GM18861 (cell line): ENCODE data around the gene LAPTM4A.
"Not testable (repeated sequence)": the region's sequence is repeated elsewhere in the genome, so short reads cannot be mapped to it uniquely, and the experiment has no call there.

ENCODE experiments used
- ATAC-seq: cut with Tn5 transposase; IDR thresholded peaks from one replicate; pipeline ENCODE4 v1.9.1; 2021; ENCODE audit not compliant: unreplicated experiment

Gene LAPTM4A

DNA sequence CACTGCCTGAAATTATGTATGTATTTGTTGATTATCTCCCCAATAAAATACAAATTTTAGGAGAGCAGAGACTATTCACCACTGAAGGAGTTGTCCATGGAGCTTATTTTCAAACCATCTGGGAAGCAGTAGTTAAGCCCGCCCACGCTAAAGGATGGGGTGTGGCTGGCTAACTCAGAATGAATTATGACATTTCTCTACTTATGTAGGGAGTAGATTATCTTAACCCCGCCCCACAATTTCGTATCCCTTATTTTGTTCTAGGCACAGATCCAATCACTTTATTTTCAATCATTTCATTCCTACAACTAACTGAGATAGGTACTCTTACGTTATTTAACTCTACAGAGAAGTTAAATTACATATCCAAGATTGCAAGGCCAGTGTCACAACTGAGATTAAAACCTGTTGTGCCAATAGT is 1.4 kb upstream of the LAPTM4A start:
- no peak for ATAC-seq

GRCh38 chr2:20052229-20052851 is 912 bp upstream of the LAPTM4A start:
- ATAC-seq = no peak

GRCh38 chr2:20050646-20051531 is 539 bp downstream of the LAPTM4A start:
- ATAC-seq = no peak

DNA sequence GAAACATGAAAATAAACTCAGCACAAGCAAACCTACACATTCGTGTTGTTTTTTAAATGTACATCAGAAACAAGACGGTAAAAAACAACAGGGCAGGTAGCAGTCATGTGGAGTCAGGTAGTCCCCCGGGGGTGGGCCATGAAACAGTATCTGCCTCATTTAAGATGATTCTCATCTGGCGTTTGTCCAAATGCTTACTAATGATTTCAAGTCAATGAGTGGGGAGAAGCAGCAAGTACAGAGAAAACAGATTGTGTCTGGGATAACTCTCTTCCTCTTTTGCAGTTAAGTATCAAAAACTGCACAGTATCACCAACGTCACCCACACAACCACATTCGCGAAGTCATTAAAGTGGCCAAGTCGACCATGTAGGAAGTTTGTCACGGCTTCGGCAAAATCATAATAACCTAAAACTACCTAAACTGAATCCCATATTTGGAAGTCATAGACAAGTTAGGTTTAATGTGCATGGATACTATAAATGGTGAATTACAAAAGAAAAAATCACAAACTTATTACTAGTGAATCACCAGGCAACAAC is 1.3 kb downstream of the LAPTM4A start:
- ATAC-seq = peak; percentile 28

DNA sequence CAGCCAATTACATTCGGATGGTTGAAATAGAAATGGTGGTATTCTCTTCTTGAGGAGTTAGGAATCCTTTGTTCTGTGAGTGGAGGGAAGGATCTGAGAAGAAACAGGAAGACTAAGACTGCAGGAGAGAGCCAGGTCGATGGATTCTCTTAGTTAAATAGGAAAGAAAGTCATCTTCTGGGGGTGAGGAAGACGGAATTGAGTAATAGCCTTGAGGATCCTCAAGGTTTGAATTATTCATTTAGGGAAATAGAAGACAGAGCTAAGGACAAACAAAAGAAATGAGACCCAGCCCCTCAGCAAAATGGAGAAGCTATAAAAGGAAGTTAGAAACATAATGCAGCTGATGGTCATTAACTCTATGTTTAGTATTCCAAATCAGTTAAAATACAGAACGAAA is 1.8 kb downstream of the LAPTM4A start:
- no peak for ATAC-seq

- ATAC-seq = no peak
These were observed 2.7 kb downstream of the LAPTM4A start for GRCh38 chr2:20048488-20049448.

DNA sequence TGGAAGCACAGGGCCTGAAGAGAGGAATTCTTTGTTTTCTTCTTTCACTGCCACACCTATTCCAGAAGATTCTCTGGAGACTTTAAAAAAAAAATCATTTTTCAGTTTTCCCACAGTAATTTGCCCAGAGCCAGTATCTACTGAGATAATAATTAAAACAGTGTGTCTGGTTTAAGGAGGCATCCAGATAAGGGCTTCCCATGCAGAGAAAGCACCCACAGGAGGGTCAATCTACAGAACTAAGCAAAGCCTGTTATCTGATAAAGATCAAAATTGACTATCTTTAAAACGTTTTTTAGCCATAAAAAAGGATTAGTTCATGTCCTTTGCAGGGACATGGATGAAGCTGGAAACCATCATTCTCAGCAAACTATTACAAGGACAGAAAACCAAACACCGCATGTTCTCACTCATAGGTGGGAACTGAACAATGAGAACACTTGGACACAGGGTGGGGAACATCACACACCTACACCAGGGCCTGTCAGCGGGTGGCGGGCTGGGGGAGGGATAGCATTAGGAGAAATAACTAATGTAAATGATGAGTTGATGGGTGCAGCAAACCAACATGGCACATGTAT is 5.6 kb downstream of the LAPTM4A start:
- not testable (repeated sequence) for ATAC-seq

DNA sequence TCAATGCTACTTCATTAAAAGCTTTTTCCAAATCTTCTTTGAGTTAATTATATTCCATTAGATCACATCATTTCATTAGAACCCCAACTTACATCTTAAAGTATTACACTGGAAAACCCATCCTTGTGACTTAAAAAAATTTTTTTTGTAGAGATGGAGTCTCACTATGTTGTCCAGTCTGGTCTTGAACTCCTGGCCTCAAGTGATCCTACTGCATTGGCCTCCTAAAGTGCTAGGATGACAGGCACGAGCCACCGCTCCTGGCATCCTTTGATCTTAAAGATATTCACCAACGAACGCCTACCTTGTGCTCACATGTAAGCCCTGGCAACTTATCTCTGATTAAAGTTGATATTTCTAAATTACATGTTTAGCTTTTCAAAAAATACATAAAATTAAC is 6.7 kb downstream of the LAPTM4A start:
- ATAC-seq = no peak

GRCh38 chr2:20042531-20042930 is 8.9 kb downstream of the LAPTM4A start:
- no peak for ATAC-seq

- ATAC-seq = no peak
These were observed 10.8 kb downstream of the LAPTM4A start for GRCh38 chr2:20040489-20041172.

GRCh38 chr2:20037660-20038059 is 13.8 kb downstream of the LAPTM4A start:
- no peak for ATAC-seq

GRCh38 chr2:20035955-20036666 is 15.3 kb downstream of the LAPTM4A start:
- ATAC-seq = peak; percentile 66

DNA sequence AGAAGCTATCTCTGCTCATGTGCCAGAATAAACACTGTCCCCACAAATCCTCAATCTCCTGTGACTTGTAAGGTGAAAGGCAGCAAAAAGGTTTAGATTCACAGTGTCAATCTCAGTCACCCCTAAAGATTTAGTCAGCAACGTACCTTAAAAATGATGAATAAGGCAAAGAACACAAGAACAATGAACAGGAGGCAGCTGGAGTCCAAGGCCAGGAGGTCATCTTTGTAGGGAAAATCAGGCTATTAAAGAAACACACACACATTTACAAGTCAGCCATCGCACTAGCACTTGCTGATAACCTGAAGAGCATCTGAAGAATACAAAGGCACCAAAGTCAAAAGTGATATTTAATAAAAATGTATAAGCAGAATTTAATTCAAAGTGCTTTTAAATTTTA is 16.6 kb downstream of the LAPTM4A start:
- no peak for ATAC-seq

GRCh38 chr2:20034218-20034617 is 17.2 kb downstream of the LAPTM4A start:
- ATAC-seq = no peak

GRCh38 chr2:20033322-20033721 is 18.1 kb downstream of the LAPTM4A start:
- no peak for ATAC-seq

DNA sequence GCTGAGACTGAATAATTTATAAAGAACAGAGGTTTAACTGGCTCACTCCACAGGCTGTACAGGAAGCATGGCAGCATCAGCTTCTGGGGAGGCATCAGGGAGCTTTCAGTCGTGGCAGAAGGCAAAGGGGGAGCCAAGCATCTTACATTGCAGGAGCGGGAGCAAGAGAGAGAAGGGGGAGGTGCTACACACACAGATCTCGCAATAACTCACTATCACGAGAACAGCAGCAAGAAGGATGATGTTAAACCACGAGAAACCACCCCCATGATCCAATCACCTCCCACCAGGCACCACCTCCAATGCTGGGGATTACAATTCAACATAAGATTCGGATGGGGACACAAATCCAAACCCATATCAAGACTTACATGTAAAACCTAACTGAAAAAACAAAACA is 21.2 kb downstream of the LAPTM4A start:
- ATAC-seq = no peak

DNA sequence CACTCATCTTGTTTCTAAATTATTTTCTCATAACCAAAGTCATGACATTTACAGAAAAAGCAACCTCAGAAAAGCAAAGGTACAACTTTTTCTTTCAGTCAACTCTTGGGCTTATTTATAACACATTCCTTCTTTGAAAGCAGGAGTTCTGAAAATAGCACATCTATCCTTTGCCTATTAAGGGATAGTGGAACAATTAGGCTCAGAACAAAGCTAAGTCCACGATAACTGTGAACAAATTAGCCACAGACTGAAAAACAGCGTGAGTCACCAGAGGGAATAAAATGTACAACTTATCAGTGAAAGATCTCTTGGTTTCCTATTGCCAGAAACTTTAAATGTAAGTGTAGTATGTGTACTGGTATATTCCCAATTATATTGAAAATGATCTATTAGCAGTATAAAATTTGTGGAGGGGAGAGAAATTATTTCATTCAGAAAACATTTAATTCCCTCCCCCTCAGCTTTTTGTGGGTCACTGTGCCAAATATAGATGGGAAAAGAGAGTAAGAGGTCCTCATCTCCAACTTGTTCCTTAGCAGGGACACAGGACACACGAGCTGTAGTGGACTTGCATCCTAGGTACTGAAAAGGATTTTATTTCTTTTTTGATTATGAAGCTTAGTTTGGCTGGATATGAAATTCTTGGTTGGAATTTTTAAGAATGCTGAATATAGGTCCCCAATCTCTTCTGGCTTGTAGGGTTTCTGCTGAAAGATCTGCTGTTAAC is 23.6 kb downstream of the LAPTM4A start:
- ATAC-seq = no peak

DNA sequence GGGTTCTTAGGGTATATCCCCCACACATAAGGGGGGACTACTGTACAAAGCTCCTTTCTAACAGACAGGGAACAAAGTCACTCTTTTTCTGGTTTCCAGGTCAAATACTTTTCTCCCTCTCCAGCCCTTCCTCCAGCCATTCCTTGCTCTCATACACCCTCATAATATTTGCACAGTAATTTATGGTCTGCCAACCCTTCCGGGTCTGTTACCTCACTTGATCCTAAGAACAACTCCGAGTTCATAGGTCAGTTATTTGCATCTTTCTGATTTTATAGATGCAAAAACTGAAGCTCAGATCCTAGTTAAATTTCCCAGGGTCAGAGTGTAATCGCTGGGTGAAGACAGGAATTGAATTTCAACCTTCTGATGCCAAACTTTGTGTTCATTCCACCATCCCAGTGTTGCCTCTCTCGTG is 24.2 kb downstream of the LAPTM4A start:
- no peak for ATAC-seq
